A549 (cell line): ENCODE results near the gene DNASE1L2. TPM values are rescaled to one million over a fixed set of nuclear protein-coding genes. Genes with fewer than 3 reads are reported as not detected.

Experiments used
- ATAC-seq, 2 experiments: fragments of 200-7000 bp in 1 of 2; fragments of >200 bp in 1 of 2; cut with Nextera tagmentation in 1 of 2; cut with Tn5 transposase in 1 of 2; 3 replicates each; pipeline versions ENCODE4 v1.8.0 to v1.9.1; 2018 to 2020; ENCODE audit warnings: mild to moderate bottlenecking in 1 of 2, moderate library complexity in 1 of 2
- CTCF ChIA-PET: fragments of 300-600 bp; sonication (Branson Sonifier 250); formaldehyde crosslinking; extraction: SDS; loops from one replicate; lab custom pipeline; 2021; ENCODE audit warnings: antibody characterized with exemption, inconsistent platforms; lab: Yijun Ruan, JAX
- POLR2A ChIA-PET: fragments of 350-600 bp; formaldehyde crosslinking; extraction: SDS; loops from one replicate; lab custom pipeline; 2021; ENCODE audit warnings: antibody characterized with exemption, inconsistent platforms; lab: Yijun Ruan, JAX
- DNase-seq, 2 experiments: peaks; one replicate each; pipeline versions ENCODE4 v3.0.0 to v3.0.0-alpha.2; 2011 to 2016; ENCODE audit warnings: low read depth in 1 of 2, low spot score in 1 of 2
- FAIRE-seq: peaks from 2 replicates; lab custom pipeline; 2011; peaks lifted over from hg19 to GRCh38; lab: Jason Lieb, UNC
- H3K27ac ChIP-seq, 2 experiments: fragments of >200 bp; sonication (Bioruptor Twin); formaldehyde crosslinking; 3 replicates each; pipeline ENCODE4 v1.5.1; 2016 to 2017
- H3K4me1 ChIP-seq: fragments of >200 bp; sonication (Bioruptor Twin); formaldehyde crosslinking; 3 replicates; pipeline ENCODE4 v1.6.1; 2016
- H3K4me2 ChIP-seq: fragments of >200 bp; sonication (Bioruptor Twin); formaldehyde crosslinking; 3 replicates; pipeline ENCODE4 v1.6.1; 2016
- H3K4me3 ChIP-seq: fragments of >200 bp; sonication (Bioruptor Twin); formaldehyde crosslinking; 3 replicates; pipeline ENCODE4 v1.5.1; 2016
- H3K9me3 ChIP-seq: fragments of >200 bp; sonication (Bioruptor Twin); formaldehyde crosslinking; 3 replicates; pipeline ENCODE4 v1.6.1; 2016
- BHLHE40 ChIP-seq: IDR thresholded peaks from 2 replicates; pipeline ENCODE4 v1.6.1; 2012; ENCODE audit warnings: low read depth, low read length, inconsistent platforms
- CBX8 ChIP-seq: fragments of 200-600 bp; sonication (generic); IDR thresholded peaks from 2 replicates; pipeline ENCODE4 v1.6.1; 2016
- EHMT2 ChIP-seq: fragments of 200-600 bp; sonication (generic); IDR thresholded peaks from 2 replicates; pipeline ENCODE4 v1.6.1; 2016; ENCODE audit warnings: antibody characterized with exemption, low read depth, mild to moderate bottlenecking, moderate library complexity
- FOSL2 ChIP-seq, 2 experiments: fragments of 450-650 bp in 1 of 2; fragments of >200 bp in 1 of 2; sonication (Bioruptor Twin) in 1 of 2; formaldehyde crosslinking; IDR thresholded peaks; 2 replicates each; pipeline versions ENCODE4 v1.5.0 to v1.6.1; 2016 to 2020; ENCODE audit warnings: mild to moderate bottlenecking in 1 of 2, moderate library complexity in 1 of 2
- FOXS1 ChIP-seq: fragments of 250-450 bp; sonication (Bioruptor Pico); IDR thresholded peaks from 2 replicates; pipeline ENCODE4 v1.5.0; 2020; ENCODE audit warnings: mild to moderate bottlenecking, moderate library complexity
- GATA3 ChIP-seq: IDR thresholded peaks from 2 replicates; pipeline ENCODE4 v1.6.1; 2012; ENCODE audit warnings: borderline replicate concordance
- HDAC2 ChIP-seq: fragments of 200-600 bp; sonication (generic); IDR thresholded peaks from 2 replicates; pipeline ENCODE4 v1.6.1; 2016
- HEYL ChIP-seq: fragments of 250-450 bp; sonication (Bioruptor Pico); IDR thresholded peaks from 2 replicates; pipeline ENCODE4 v1.8.0; 2021; ENCODE audit warnings: mild to moderate bottlenecking, moderate library complexity
- KDM5A ChIP-seq: fragments of 200-600 bp; sonication (generic); IDR thresholded peaks from 2 replicates; pipeline ENCODE4 v1.6.1; 2016; ENCODE audit warnings: antibody characterized with exemption, mild to moderate bottlenecking
- MAZ ChIP-seq: fragments of 150-350 bp; IDR thresholded peaks from 2 replicates; pipeline ENCODE4 v1.6.1; 2014; ENCODE audit warnings: antibody characterized with exemption, low read depth, low read length, borderline replicate concordance
- NPAS2 ChIP-seq: fragments of 250-450 bp; sonication (Bioruptor Pico); IDR thresholded peaks from 2 replicates; pipeline ENCODE4 v1.8.0; 2022; ENCODE audit warnings: mild to moderate bottlenecking, moderate library complexity, borderline replicate concordance
- NR3C1 ChIP-seq: fragments of >200 bp; sonication (Bioruptor Twin); formaldehyde crosslinking; IDR thresholded peaks from 3 replicates; pipeline ENCODE4 v1.6.1; 2017
- PHF8 ChIP-seq: fragments of 200-600 bp; sonication (generic); IDR thresholded peaks from 2 replicates; pipeline ENCODE4 v1.6.1; 2016; ENCODE audit warnings: low read depth, mild to moderate bottlenecking, antibody characterized with exemption, moderate library complexity, borderline replicate concordance
- POLR2AphosphoS2 ChIP-seq: conservative IDR thresholded peaks from 2 replicates; pipeline ENCODE4 v1.6.1; 2012; ENCODE audit warnings: low read length, improper control_type of control experiment, inconsistent platforms
- RFX5 ChIP-seq: fragments of 450-650 bp; IDR thresholded peaks from 2 replicates; pipeline ENCODE4 v1.7.1; 2014; ENCODE audit warnings: antibody characterized with exemption, mild to moderate bottlenecking, moderate library complexity
- WGBS: methylation state at CpG from one replicate; pipeline ENCODE4 v1.1.6; 2017; ENCODE audit errors: missing lambda C conversion rate; 5-methylcytosine and 5-hydroxymethylcytosine counted together
- polyA plus RNA-seq, 4 experiments: library from polyadenylated mRNA; depleted of rRNA in 3 of 4; stranded (reverse); fragments of >200 nt; fragmentation: RNase III in 1 of 4; extraction: RNeasy Plus Mini Kit Qiagen cat#74134 plus additional on column Dnase treatment in 1 of 4; gene quantifications; 2 replicates in 3 of 4; 3 replicates in 1 of 4; pipeline ENCODE4 v1.2.3, GENCODE V29; 2011 to 2017
- TF ChIP-seq, protein P1 (sequence below): fragments of 250-450 bp; sonication (Bioruptor Pico); IDR thresholded peaks from 2 replicates; pipeline ENCODE4 v1.5.0; 2021; ENCODE audit warnings: mild to moderate bottlenecking, moderate library complexity, borderline replicate concordance
- TF ChIP-seq, protein P2 (sequence below): fragments of >200 bp; sonication (Bioruptor Twin); formaldehyde crosslinking; IDR thresholded peaks from 3 replicates; pipeline ENCODE4 v1.6.1; 2016
- TF ChIP-seq, protein P3 (sequence below): fragments of >200 bp; sonication (Bioruptor Twin); formaldehyde crosslinking; IDR thresholded peaks from 3 replicates; pipeline ENCODE4 v1.5.1; 2016
- TF ChIP-seq, protein P4 (sequence below): IDR thresholded peaks from 2 replicates; pipeline ENCODE4 v1.6.1; 2012; ENCODE audit warnings: low read depth, borderline replicate concordance

The DNASE1L2 gene
- polyA plus RNA-seq, 2 of the 4 experiments (the other 2 are of a cell fraction): 0.36 to 1.2 TPM

DNA sequence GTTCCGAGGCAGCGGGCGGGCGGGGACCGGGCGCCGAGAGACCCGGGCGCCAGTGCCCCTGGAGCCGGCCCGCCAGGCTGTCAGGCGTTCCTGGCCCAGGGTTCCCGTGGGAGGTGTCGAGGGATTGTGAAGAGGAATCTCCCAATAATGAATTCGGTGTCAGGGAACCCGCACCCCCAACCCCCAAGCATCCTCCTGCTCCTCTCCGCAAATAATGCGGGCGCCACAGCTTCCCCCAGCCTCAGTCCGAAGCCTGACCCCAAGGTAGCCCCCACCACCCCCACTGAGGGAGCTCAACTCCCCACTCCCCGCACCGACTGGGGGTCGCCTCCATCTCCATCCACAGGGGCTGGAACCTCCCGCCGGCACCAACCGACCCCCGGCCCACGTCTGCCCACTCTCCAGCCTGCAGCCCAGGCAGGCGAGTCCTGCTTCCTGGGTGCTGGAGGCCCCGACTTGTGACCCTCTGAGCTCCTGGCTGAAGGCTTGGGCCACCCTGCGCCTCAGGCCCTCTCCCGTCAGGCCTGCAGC, 39.2 kb upstream of the DNASE1L2 start:
- Histone ChIP-seq H3K4me1 (peaks cover 18% of the 10 kb centered on the region), H3K4me2 (peak overlapping the region; percentile 97), H3K9me3 (no peaks in the 10 kb centered on the region), H3K27ac (peak overlapping the region; percentile 54 to 86; a peak in 4 of 6 replicates), H3K4me3 (peak overlapping the region; percentile 58)
- no peak for FAIRE-seq
- TF ChIP-seq FOXS1 (CRISPR knock-in tag) (no peak), FOSL2 (IDR thresholded peaks at IDR 0.05) (no peak), FOSL2 (CRISPR knock-in tag; IDR thresholded peaks at IDR 0.05) (no peak), MAZ (no peak)
- ChIA-PET CTCF (interaction anchor here (0.5 to 5.0 kb wide), 3 partner anchors 20 to 217 kb away, joined by 3 to 33 read pairs (median 4); partner anchors contain the start of gene ECI1), POLR2A (interaction anchor here (1.5 kb wide), 1 partner anchor 42 kb away, joined by 3 read pairs; the partner anchor contains the start of gene TRAF7)
- ATAC-seq: no peak
- DNase-seq: no peak
- WGBS: 77% methylated on average over 16 of the region's 32 CpGs

DNA sequence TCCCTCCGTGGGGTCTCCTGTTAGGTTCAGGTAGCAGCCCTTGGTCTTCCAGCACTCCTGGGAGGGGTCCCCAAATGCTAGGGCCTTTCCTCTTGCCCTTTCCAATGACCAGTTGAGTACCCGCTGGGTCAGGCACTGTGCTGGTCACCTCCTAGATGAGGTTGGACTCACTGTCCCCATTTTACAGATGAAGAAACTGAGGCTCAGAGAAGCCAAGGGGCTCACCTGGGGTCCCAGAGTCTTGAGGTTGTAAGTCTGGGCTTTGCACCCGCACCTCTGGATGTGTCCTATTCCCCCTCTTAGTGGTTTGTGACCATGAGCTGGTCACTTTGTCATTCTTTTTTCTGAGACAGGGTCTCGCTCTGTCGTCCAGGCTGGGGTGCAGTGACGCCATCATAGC, 38.5 kb upstream of the DNASE1L2 start:
- POLR2A ChIA-PET: interaction anchor here (1.5 kb wide), 1 partner anchor 42 kb away, joined by 3 read pairs; the partner anchor contains the start of gene TRAF7

DNA sequence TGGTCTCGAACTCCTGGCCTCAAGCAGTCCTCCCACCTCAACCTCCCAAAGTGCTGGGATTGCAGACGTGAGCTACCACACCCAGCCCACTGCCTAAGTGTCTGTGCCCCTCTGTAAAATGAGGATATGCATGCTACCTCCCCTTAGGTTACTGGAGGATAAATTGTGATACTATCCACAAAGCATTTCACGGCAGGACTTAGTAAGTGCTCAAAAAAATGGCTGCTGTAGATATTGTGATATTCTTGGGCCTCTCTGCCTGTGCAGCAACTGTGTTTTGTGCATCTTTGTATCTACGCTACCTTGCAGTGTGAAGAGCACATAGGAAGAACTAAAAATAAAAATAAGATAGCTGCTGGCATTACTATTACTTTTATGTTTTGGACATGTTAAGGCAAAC, 38.0 kb upstream of the DNASE1L2 start:
- no peak overlapping the region for H3K4me2 ChIP-seq
- POLR2A ChIA-PET: interaction anchor here (1.0 to 1.5 kb wide), 2 partner anchors 43 to 53 kb away, joined by 3 read pairs; partner anchors contain the start of genes ECI1 and TRAF7
- FAIRE-seq (no peak), DNase-seq (no peak), ATAC-seq (no peak)
- CTCF ChIA-PET: interaction anchor here (5.0 kb wide), 1 partner anchor 53 kb away, joined by 33 read pairs; the partner anchor contains the start of gene ECI1
- H3K9me3 ChIP-seq: no peaks in the 10 kb centered on the region
- 72% methylated on average over 4 of the region's 4 CpGs for WGBS
- 0 out of 6 replicates have a peak overlapping the region, but pooled peaks of 1 of the 2 experiments have one; percentile 6 for H3K27ac ChIP-seq
- no peak overlapping the region for H3K4me3 ChIP-seq
- TF ChIP-seq CBX8: no peak
- TF ChIP-seq FOXS1 (CRISPR knock-in tag): no peak
- TF ChIP-seq, protein P1, sequence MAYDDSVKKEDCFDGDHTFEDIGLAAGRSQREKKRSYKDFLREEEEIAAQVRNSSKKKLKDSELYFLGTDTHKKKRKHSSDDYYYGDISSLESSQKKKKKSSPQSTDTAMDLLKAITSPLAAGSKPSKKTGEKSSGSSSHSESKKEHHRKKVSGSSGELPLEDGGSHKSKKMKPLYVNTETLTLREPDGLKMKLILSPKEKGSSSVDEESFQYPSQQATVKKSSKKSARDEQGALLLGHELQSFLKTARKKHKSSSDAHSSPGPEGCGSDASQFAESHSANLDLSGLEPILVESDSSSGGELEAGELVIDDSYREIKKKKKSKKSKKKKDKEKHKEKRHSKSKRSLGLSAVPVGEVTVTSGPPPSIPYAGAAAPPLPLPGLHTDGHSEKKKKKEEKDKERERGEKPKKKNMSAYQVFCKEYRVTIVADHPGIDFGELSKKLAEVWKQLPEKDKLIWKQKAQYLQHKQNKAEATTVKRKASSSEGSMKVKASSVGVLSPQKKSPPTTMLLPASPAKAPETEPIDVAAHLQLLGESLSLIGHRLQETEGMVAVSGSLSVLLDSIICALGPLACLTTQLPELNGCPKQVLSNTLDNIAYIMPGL: no peak
- TF ChIP-seq, protein P2, sequence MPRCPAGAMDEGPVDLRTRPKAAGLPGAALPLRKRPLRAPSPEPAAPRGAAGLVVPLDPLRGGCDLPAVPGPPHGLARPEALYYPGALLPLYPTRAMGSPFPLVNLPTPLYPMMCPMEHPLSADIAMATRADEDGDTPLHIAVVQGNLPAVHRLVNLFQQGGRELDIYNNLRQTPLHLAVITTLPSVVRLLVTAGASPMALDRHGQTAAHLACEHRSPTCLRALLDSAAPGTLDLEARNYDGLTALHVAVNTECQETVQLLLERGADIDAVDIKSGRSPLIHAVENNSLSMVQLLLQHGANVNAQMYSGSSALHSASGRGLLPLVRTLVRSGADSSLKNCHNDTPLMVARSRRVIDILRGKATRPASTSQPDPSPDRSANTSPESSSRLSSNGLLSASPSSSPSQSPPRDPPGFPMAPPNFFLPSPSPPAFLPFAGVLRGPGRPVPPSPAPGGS: no peak
- no peak for TF ChIP-seq POLR2AphosphoS2
- TF ChIP-seq, protein P3, sequence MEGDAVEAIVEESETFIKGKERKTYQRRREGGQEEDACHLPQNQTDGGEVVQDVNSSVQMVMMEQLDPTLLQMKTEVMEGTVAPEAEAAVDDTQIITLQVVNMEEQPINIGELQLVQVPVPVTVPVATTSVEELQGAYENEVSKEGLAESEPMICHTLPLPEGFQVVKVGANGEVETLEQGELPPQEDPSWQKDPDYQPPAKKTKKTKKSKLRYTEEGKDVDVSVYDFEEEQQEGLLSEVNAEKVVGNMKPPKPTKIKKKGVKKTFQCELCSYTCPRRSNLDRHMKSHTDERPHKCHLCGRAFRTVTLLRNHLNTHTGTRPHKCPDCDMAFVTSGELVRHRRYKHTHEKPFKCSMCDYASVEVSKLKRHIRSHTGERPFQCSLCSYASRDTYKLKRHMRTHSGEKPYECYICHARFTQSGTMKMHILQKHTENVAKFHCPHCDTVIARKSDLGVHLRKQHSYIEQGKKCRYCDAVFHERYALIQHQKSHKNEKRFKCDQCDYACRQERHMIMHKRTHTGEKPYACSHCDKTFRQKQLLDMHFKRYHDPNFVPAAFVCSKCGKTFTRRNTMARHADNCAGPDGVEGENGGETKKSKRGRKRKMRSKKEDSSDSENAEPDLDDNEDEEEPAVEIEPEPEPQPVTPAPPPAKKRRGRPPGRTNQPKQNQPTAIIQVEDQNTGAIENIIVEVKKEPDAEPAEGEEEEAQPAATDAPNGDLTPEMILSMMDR: no peak
- no peak for TF ChIP-seq NR3C1
- no peak for TF ChIP-seq HEYL (CRISPR knock-in tag)
- no peak for TF ChIP-seq NPAS2 (CRISPR knock-in tag)
- TF ChIP-seq HDAC2: no peak
- no peak for TF ChIP-seq PHF8
- no peak for TF ChIP-seq EHMT2
- peaks cover 18% of the 10 kb centered on the region for H3K4me1 ChIP-seq

More for the DNA sequence above, 38.5 kb upstream of the DNASE1L2 start:
- CTCF ChIA-PET: interaction anchor here (1.3 to 5.0 kb wide), 2 partner anchors 20 to 54 kb away, joined by 4 to 33 read pairs; partner anchors contain the start of gene ECI1
- no peak overlapping the region for H3K27ac ChIP-seq
- TF ChIP-seq RFX5 (no peak), GATA3 (no peak), BHLHE40 (no peak), HDAC2 (no peak), NR3C1 (no peak), KDM5A (no peak)
- TF ChIP-seq, protein P4, sequence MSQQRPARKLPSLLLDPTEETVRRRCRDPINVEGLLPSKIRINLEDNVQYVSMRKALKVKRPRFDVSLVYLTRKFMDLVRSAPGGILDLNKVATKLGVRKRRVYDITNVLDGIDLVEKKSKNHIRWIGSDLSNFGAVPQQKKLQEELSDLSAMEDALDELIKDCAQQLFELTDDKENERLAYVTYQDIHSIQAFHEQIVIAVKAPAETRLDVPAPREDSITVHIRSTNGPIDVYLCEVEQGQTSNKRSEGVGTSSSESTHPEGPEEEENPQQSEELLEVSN: no peak
- TF ChIP-seq, protein P2: no peak
- H3K4me3 ChIP-seq: no peak overlapping the region
- ATAC-seq: no peak
- H3K4me2 ChIP-seq: no peak overlapping the region
- 72% methylated on average over 6 of the region's 6 CpGs for WGBS
- H3K9me3 ChIP-seq: no peaks in the 10 kb centered on the region
- H3K4me1 ChIP-seq: peaks cover 18% of the 10 kb centered on the region
- FAIRE-seq: no peak
- DNase-seq: no peak
